GM21515 (cell line): ENCODE data around the gene PHF12.

Experiments used
- ATAC-seq: cut with Tn5 transposase; IDR thresholded peaks from one replicate; pipeline ENCODE4 v1.9.1; 2021; ENCODE audit not compliant: unreplicated experiment

The PHF12 gene

GRCh38 chr17:28862561-28862960 lies 88.8 kb downstream of the PHF12 start:
- no peak for ATAC-seq

GRCh38 chr17:28861393-28862203 lies 89.7 kb downstream of the PHF12 start:
- ATAC-seq = no peak

- no peak for ATAC-seq
Measured at GRCh38 chr17:28860363-28860808, 90.9 kb downstream of the PHF12 start.

- no peak for ATAC-seq
Measured at GRCh38 chr17:28858801-28859355, 92.4 kb downstream of the PHF12 start.

- ATAC-seq = no peak
Measured at GRCh38 chr17:28857905-28858800, 93.2 kb downstream of the PHF12 start.

- ATAC-seq = no peak
Measured at GRCh38 chr17:28856028-28856574, 95.2 kb downstream of the PHF12 start.

- no peak for ATAC-seq
Measured at GRCh38 chr17:28855336-28855679, 96.0 kb downstream of the PHF12 start.
